B cell (primary cell): ENCODE measurements around the gene ARID3A. TPM values are rescaled to one million over a fixed set of nuclear protein-coding genes. Genes with fewer than 3 reads are reported as not detected.

Experiments used
- ATAC-seq: fragments of 200-7000 bp; cut with Tn5 transposase; one replicate; pipeline ENCODE4 v1.10.0; 2021; ENCODE audit warnings: low read depth, mild to moderate bottlenecking, moderate number of reproducible peaks, moderate library complexity
- CTCF ChIA-PET: fragments of 350-600 bp; sonication (Branson Sonifier 250); formaldehyde crosslinking; loops from one replicate; lab custom pipeline; 2021; ENCODE audit warnings: antibody characterized with exemption, inconsistent platforms; lab: Charles Lee
- POLR2A ChIA-PET: fragments of 350-600 bp; sonication (Branson Sonifier 250); formaldehyde crosslinking; loops from one replicate; lab custom pipeline; 2021; ENCODE audit warnings: antibody characterized with exemption; lab: Charles Lee
- DNase-seq: peaks from one replicate; pipeline ENCODE4 v3.0.0; 2013
- H2AFZ ChIP-seq: 2 replicates; pipeline ENCODE4 v1.6.1; 2012; ENCODE audit warnings: mild to moderate bottlenecking, low read depth, low read length; ENCODE audit not compliant: insufficient read depth, poor library complexity, severe bottlenecking
- H3K27ac ChIP-seq, 2 donors: 1 replicate in 1 of 2; 2 replicates in 1 of 2; pipeline ENCODE4 v1.5.1; 2012 to 2013; ENCODE audit warnings: low read length in 2 of 2, mild to moderate bottlenecking in 2 of 2, moderate library complexity in 1 of 2
- H3K27me3 ChIP-seq, 4 experiments: fragments of 200-600 bp in 1 of 4; sonication (generic) in 1 of 4; replicated peaks in 1 of 4; 1 replicate in 2 of 4; 2 replicates in 2 of 4; pipeline versions ENCODE4 v1.6.1 to v1.7.0; 2013 to 2016; ENCODE audit warnings: low read length in 3 of 4, mild to moderate bottlenecking in 2 of 4, mixed read lengths in 1 of 4, moderate library complexity in 1 of 4; ENCODE audit not compliant: insufficient read depth in 4 of 4, control insufficient read depth in 3 of 4; ENCODE audit errors: control extremely low read depth in 1 of 4
- H3K36me3 ChIP-seq, 2 experiments: replicated peaks in 1 of 2; 1 replicate in 1 of 2; 2 replicates in 1 of 2; pipeline versions ENCODE4 v1.6.1 to v1.7.1; 2013; ENCODE audit warnings: low read length in 1 of 2; ENCODE audit not compliant: insufficient read depth in 2 of 2, control insufficient read depth in 1 of 2; ENCODE audit errors: control extremely low read depth in 1 of 2, extremely low read depth in 1 of 2
- H3K4me1 ChIP-seq, 2 donors: fragments of 200-600 bp in 1 of 2; sonication (generic) in 1 of 2; 1 replicate in 1 of 2; 2 replicates in 1 of 2; pipeline versions ENCODE4 v1.5.1 to v1.6.1; 2013 to 2017; ENCODE audit warnings: low read length in 2 of 2; ENCODE audit not compliant: control insufficient read depth in 2 of 2, insufficient read depth in 2 of 2
- H3K4me2 ChIP-seq: replicated peaks from 2 replicates; pipeline ENCODE3; 2012; ENCODE audit warnings: mild to moderate bottlenecking, low read depth, low read length; ENCODE audit not compliant: poor library complexity, severe bottlenecking
- H3K4me3 ChIP-seq, 5 experiments: fragments of 200-600 bp in 1 of 5; sonication (generic) in 1 of 5; 1 replicate in 3 of 5; 2 replicates in 2 of 5; pipeline versions ENCODE4 v1.5.1 to v1.7.0; 2011 to 2016; ENCODE audit warnings: low read length in 4 of 5, mild to moderate bottlenecking in 4 of 5, low read depth in 2 of 5, control low read depth in 1 of 5, moderate library complexity in 1 of 5; ENCODE audit not compliant: insufficient read depth in 1 of 5; ENCODE audit errors: control extremely low read depth in 1 of 5, extremely low read depth in 1 of 5
- H3K79me2 ChIP-seq: fragments of 200-600 bp; sonication (generic); one replicate; pipeline ENCODE4 v1.6.0; 2016; ENCODE audit warnings: low read length; ENCODE audit not compliant: control insufficient read depth, insufficient read depth
- H3K9ac ChIP-seq: fragments of 200-600 bp; sonication (generic); 2 replicates; pipeline ENCODE4 v1.6.1; 2017; ENCODE audit warnings: mild to moderate bottlenecking, low read length, moderate library complexity
- H3K9me3 ChIP-seq, 3 donors: one replicate each; pipeline versions ENCODE4 v1.6.1 to v1.7.1; 2013; ENCODE audit warnings: low read length in 2 of 3; ENCODE audit not compliant: control insufficient read depth in 2 of 3, insufficient read depth in 1 of 3; ENCODE audit errors: control extremely low read depth in 1 of 3
- H4K20me1 ChIP-seq: 2 replicates; pipeline ENCODE4 v1.6.0; 2012; ENCODE audit warnings: mild to moderate bottlenecking, low read length; ENCODE audit not compliant: insufficient read depth, control insufficient read depth, poor library complexity, severe bottlenecking
- H3K27ac Mint-ChIP-seq: one replicate; pipeline ENCODE4 v1.8.0; 2021; ENCODE audit warnings: mixed read lengths
- H3K27me3 Mint-ChIP-seq: one replicate; pipeline ENCODE4 v1.8.0; 2021; ENCODE audit warnings: mixed read lengths
- H3K4me1 Mint-ChIP-seq: one replicate; pipeline ENCODE4 v1.8.0; 2021; ENCODE audit warnings: mixed read lengths
- H3K4me3 Mint-ChIP-seq: one replicate; pipeline ENCODE4 v1.8.0; 2021; ENCODE audit warnings: mixed read lengths
- H3K9me3 Mint-ChIP-seq: one replicate; pipeline ENCODE4 v1.8.0; 2022; ENCODE audit warnings: mixed read lengths; ENCODE audit not compliant: insufficient read depth
- EZH2 ChIP-seq: IDR thresholded peaks from 2 replicates; pipeline ENCODE4 v1.6.1; 2012; ENCODE audit warnings: borderline replicate concordance, low read depth, mild to moderate bottlenecking, moderate library complexity, low read length; ENCODE audit not compliant: insufficient read depth, poor library complexity, severe bottlenecking
- WGBS: methylation state at CpG from one replicate; pipeline ENCODE4 v1.1.5; 2013; ENCODE audit warnings: missing lambda C conversion rate; ENCODE audit not compliant: insufficient coverage; 5-methylcytosine and 5-hydroxymethylcytosine counted together
- intact Hi-C: fragments of 100-400 bp; cut with micrococcal nuclease; formaldehyde crosslinking; loops from one replicate; pipeline ENCODE4 v1.10.0; 2022
- polyA plus RNA-seq: library from polyadenylated mRNA; depleted of rRNA; stranded (reverse); fragments of >200 nt; gene quantifications from 2 replicates; pipeline ENCODE4 v1.2.3, GENCODE V29; 2012
- total RNA-seq, 2 donors: library from RNA; stranded (reverse); fragments of 120-200 nt in 1 of 2; gene quantifications; 1 replicate in 1 of 2; 2 replicates in 1 of 2; pipeline versions ENCODE4 v1.2.3 to v1.2.4, GENCODE V29; 2013 to 2022
- TF ChIP-seq, protein P1 (sequence below): fragments of 200-600 bp; IDR thresholded peaks from one replicate; pipeline ENCODE4 v1.8.0; 2022; ENCODE audit warnings: antibody characterized with exemption, mild to moderate bottlenecking

Gene ARID3A
- total and polyA plus RNA-seq, 2 donors (not counting 1 experiment from before 2014, with no cell fraction given), result 22.9 to 60.5 TPM

DNA sequence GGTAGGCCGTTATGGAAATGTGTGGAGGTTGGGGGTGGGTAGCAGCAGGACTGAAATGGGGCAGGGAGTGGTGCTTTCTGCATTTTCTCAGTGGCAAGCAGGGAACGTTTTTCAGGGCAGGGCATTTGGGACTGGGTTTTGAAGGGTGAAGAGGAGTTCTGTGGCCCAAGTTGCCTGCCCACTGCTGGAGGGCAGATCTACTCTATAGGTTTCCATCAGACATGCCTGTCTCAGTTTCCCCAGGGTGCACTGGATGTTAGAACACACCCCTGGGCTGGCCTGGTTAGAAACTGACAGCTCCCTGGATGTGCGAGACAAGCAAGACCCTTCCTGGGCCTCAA lies 73.5 kb downstream of the ARID3A start:
- Mint-ChIP-seq H3K9me3 (no peaks in the 10 kb centered on the region), H3K27me3 (peaks cover 27% of the 10 kb centered on the region), H3K4me1 (peaks cover 16% of the 10 kb centered on the region), H3K4me3 (peak overlapping the region; percentile 67), H3K27ac (no peak overlapping the region)
- ChIA-PET CTCF (interaction anchor here (2.4 kb wide), 1 partner anchor 15 kb away, joined by 8 read pairs; the partner anchor contains the start of gene WDR18), POLR2A (no interaction called here)
- WGBS, result 53% methylated on average over 3 of the region's 3 CpGs
- Histone ChIP-seq H3K9ac (no peak overlapping the region), H2AFZ (no peak overlapping the region), H3K9me3 (peaks cover 0 to 6% (median 0%) of the 10 kb centered on the region in 3 donors), H3K27ac (no peak overlapping the region), H4K20me1 (peaks cover 19% of the 10 kb centered on the region), H3K79me2 (no peaks in the 10 kb centered on the region), H3K36me3 (peaks cover 0 to 5% of the 10 kb centered on the region in 2 experiments), H3K27me3 (peaks cover 0 to 67% (median 34%) of the 10 kb centered on the region in 4 experiments), H3K4me1 (peaks cover 22 to 23% of the 10 kb centered on the region in 2 donors), H3K4me2 (no peak overlapping the region), H3K4me3 (no peak overlapping the region)
- no peak for DNase-seq
- intact Hi-C loops, result no loop called here
- TF ChIP-seq EZH2, result no peak
- TF ChIP-seq, protein P1, sequence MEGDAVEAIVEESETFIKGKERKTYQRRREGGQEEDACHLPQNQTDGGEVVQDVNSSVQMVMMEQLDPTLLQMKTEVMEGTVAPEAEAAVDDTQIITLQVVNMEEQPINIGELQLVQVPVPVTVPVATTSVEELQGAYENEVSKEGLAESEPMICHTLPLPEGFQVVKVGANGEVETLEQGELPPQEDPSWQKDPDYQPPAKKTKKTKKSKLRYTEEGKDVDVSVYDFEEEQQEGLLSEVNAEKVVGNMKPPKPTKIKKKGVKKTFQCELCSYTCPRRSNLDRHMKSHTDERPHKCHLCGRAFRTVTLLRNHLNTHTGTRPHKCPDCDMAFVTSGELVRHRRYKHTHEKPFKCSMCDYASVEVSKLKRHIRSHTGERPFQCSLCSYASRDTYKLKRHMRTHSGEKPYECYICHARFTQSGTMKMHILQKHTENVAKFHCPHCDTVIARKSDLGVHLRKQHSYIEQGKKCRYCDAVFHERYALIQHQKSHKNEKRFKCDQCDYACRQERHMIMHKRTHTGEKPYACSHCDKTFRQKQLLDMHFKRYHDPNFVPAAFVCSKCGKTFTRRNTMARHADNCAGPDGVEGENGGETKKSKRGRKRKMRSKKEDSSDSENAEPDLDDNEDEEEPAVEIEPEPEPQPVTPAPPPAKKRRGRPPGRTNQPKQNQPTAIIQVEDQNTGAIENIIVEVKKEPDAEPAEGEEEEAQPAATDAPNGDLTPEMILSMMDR, result no peak
- no peak for ATAC-seq

- no peak within 1 kb of the TSS for H2AFZ ChIP-seq
- H3K27ac Mint-ChIP-seq, result no peak within 1 kb of the TSS
- intact Hi-C loops, result no loop called here
- H3K4me1 ChIP-seq, result peaks cover 22 to 23% of the 10 kb centered on the region in 2 donors
- peaks cover 0 to 67% (median 34%) of the 10 kb centered on the region in 4 experiments for H3K27me3 ChIP-seq
- ATAC-seq (peak; percentile 22), DNase-seq (peak; percentile 78)
- peak within 1 kb of the TSS in 2 of 5 experiments; percentile 8 to 15 for H3K4me3 ChIP-seq
- ChIA-PET POLR2A (no interaction called here), CTCF (interaction anchor here (0.6 kb wide), 1 partner anchor 80 kb away, joined by 3 read pairs; no protein-coding TSS in a partner anchor)
- H3K4me3 Mint-ChIP-seq, result peak within 1 kb of the TSS; percentile 67
- no peak within 1 kb of the TSS for H3K27ac ChIP-seq
- H3K9me3 Mint-ChIP-seq, result no peaks in the 10 kb centered on the region
- no peaks in the 10 kb centered on the region for H3K36me3 ChIP-seq
- H3K9me3 ChIP-seq, result peaks cover 0 to 6% (median 0%) of the 10 kb centered on the region in 3 donors
- WGBS, result under 1% methylated on average over 43 of the region's 43 CpGs
- peak within 1 kb of the TSS; percentile 72 for H3K4me2 ChIP-seq
- no peaks in the 10 kb centered on the region for H3K79me2 ChIP-seq
- no peak within 1 kb of the TSS for H3K9ac ChIP-seq
- TF ChIP-seq, protein P1, result peak; percentile 56
- TF ChIP-seq EZH2, result no peak
- peaks cover 19% of the 10 kb centered on the region for H4K20me1 ChIP-seq
- peaks cover 27% of the 10 kb centered on the region for H3K27me3 Mint-ChIP-seq
- peaks cover 16% of the 10 kb centered on the region for H3K4me1 Mint-ChIP-seq
These were observed 74.3 kb downstream of the ARID3A start, which contains the start of gene GRIN3B for GRCh38 chr19:1000095-1000494. GRIN3B (plus strand) TSS chr19:1000419; CDS start chr19:1000438, 19 bp downstream.
